GM21367 (cell line): Measurements from ENCODE around the gene MPHOSPH8.

Source experiments
- ATAC-seq: cut with Tn5 transposase; IDR thresholded peaks from one replicate; pipeline ENCODE4 v1.9.1; 2021; ENCODE audit not compliant: unreplicated experiment

The MPHOSPH8 gene, protein sequence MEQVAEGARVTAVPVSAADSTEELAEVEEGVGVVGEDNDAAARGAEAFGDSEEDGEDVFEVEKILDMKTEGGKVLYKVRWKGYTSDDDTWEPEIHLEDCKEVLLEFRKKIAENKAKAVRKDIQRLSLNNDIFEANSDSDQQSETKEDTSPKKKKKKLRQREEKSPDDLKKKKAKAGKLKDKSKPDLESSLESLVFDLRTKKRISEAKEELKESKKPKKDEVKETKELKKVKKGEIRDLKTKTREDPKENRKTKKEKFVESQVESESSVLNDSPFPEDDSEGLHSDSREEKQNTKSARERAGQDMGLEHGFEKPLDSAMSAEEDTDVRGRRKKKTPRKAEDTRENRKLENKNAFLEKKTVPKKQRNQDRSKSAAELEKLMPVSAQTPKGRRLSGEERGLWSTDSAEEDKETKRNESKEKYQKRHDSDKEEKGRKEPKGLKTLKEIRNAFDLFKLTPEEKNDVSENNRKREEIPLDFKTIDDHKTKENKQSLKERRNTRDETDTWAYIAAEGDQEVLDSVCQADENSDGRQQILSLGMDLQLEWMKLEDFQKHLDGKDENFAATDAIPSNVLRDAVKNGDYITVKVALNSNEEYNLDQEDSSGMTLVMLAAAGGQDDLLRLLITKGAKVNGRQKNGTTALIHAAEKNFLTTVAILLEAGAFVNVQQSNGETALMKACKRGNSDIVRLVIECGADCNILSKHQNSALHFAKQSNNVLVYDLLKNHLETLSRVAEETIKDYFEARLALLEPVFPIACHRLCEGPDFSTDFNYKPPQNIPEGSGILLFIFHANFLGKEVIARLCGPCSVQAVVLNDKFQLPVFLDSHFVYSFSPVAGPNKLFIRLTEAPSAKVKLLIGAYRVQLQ

DNA sequence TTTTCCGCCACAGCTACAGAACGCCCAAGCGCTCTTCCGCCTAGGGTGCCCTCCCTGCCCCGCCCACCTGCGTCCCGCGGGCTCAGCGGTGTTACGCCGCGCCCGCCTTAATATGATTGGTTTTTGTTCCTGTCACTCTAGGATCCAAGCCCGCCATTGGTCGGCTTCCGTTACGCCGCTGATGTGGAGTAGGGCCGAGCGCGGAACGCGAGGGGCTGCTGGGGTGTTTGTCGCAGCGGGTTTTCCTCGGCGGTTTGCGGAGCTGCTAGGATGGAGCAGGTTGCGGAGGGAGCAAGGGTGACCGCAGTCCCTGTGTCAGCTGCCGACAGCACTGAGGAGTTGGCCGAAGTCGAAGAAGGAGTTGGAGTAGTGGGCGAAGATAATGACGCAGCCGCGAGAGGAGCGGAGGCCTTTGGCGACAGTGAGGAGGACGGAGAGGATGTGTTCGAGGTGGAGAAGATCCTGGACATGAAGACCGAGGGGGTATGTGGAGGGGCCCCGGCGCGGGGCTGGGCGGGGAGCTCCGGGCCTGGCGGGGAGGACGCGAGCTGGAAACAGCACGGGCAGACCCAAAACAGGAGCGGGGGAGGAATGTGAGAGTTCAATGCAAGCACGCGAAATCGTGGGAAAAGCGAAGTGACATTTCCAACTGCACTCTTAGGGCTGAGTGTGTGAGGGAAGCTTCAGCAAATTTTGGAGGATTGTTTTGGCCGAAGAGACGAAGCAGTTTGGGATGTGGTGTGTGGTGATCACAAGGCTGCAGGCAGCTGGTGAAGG lies at the start of gene MPHOSPH8:
Gene MPHOSPH8 (plus strand): TSS at position 181 of the 777 bp plus-strand sequence. CDS start 90 bp downstream, at position 271.
- ATAC-seq: peak; percentile 97

DNA sequence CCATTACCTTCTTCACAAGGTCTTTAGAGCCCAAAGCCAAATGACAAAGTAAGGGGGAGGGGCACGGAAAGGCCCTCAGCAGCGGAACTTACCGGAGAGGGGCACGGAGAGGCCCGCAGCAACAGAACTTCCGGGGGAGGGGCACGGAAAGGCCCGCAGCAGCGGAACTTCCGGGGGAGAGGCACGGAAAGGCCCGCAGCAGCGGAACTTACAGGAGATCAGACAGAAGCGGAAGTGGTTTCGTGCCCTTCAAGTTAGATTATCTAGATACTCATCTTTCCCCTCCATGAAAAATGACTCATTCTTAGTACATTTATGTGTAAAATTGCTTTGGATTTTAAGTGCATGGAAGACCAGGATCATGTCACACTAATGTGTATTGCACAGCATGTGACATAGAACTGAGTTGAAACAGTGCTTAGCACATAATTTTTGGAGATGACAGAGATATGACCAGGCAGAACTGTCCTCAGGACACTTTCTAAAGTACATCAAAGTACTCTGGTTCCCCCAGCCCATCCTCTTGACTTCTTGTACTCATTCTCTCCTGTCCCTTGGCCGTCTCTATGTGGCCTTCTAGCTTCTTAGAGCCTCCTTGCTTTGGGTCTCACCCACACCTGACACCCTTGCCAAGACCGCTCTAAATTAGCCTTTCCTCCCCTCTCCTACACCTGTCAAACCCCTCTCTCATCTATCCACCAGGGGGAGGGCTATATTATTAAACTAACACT lies 46.4 kb upstream of the MPHOSPH8 start:
- peak; percentile 76 for ATAC-seq

DNA sequence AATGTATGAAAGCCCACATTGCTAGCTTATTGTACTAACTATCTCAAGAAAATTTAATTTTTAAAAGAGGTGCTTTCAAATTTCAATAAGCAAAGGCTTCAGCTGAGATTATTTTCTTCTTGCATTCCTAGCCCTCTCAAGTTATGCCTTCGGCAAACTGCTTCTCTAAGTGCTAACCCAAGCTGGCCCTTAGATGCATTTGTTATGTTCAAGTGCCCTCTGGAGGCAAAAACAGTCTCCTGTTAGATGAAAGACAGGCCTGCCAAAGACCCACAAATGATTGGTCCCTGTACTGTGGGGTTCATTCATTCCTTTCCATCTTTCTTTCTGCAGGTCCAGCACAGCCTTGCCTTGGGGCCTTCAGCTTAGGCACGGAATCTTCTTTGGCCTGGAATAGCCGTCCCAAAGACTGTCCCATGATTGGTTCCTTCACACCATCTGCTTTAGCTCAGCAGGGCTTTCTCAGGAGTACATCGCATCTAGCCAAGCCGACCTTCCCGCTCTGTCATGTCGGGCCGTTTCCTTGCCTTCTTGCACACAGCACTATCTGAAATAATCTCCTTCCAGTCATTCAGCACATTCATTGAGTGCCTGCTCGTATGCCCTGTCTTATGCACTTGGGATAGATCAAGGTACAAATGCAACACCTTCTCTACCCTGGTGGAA lies 45.7 kb upstream of the MPHOSPH8 start:
- ATAC-seq: peak; percentile 71

DNA sequence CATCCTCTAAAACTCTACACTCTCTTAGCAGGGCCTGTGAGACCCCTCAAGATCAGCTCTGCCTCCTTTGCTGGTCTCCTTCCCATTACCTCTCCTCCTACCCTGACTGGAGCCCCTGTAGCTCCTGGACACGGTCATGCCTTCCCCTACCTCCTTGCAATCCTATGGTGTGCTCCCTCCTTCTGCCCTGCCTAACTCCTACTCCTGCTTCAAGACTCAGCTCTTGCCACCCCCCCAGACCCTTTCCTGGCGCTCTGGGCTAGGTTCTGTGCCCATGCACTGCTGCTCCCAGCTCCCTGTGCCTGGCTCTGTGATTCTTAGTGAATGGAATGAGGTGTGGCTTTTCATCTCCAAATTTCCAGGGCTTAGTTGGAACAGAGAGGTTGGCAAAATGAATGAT lies 44.1 kb upstream of the MPHOSPH8 start:
- ATAC-seq: no peak

DNA sequence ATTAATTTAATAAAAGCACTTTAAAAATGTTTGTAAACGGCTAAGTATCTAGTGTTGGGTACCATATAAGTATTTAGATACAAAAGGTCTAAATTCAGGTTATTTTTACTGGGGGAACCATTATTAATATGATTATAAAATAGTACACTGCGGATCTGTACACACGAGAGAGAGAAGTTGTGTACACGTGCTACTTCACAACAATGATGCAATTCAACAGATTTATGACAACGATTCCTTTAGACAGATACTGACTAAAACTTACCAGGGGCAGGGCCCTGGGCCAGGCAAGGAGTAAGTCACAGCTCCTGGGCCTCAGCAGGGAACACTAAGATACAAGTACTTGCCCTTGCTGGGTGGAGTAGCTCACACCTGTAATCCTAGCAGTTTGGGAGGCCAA lies 43.0 kb upstream of the MPHOSPH8 start:
- no peak for ATAC-seq

DNA sequence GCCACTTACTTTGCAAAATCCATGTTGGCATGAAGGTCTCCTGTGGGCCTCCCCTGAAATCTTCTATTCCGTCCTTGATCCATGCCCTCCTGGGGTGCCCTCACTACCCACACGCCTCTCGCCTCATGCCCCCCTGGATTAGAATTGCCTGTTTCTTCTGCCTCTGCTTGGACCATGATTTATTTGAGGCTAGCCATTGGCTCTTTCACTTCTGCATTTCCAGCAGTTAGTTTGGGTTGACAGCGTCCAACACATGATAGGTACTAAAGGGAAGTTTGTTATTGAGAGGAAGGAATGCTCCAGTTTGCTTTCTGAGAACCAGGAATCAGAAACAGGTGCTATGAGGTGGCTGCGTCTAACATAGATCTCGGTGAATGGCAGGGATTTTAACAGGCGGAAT lies 41.6 kb upstream of the MPHOSPH8 start:
- no peak for ATAC-seq

DNA sequence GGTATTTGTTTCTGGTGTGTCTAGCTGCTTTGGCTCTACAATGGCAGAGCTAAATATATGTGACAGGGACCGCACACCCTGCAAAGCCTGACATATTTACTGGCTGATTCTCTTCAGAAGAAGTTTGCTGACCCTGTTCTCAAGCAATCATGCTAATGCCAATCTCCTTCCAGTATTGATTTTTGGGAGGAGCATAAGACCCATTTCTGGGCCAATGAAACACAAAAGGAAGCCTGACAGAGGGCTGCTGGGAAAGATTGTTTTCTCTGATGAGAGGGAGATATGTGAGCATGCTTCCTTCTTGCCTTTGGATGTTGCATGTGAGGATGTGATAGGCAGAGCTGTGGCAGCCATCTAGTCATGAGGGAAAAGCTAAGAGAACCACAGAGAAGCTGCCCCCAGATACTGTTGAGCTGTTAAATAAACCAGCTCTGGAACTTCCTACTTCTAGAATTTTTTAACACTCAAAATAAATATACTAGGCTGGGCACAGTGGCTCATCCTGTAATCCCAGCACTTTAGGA lies 40.7 kb upstream of the MPHOSPH8 start:
- no peak for ATAC-seq

DNA sequence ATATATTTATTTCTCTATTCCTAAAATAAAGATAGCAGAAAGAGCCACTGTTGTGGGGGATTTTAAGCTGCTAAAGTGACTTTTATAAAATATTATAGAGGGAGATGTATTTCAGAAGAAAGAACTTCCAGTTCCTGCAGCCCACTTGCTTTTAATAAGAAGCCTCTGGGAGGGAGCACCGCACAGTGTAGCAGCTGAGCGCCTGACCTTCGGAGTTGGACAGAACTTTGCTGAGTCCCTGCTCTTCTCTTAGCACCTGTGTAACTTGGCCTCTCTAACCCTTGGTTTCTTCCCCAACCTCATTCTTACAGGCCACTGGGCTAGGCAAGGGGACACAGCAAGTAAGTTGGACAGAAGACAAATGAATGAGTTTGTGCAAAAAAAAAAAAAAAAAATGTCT lies 37.4 kb upstream of the MPHOSPH8 start:
- no peak for ATAC-seq

DNA sequence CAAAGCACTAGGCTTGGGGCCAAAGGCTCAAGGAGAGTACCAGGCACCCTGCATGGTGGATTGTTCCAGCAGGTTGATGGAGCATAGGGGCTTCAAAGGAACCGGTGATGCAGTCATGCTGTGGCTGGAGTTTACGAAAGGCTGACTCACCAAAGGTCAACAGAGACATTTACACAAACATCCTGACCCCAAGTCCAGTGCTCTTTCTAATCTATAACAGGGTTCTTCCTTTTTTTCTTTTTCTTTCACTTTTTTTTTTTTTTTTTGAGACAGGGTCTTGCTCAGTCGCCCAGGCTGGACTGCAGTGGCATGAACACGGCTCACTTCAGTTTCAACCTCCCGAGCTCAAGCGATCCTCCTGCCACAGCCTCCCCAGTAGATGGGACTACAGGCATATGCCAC lies 36.5 kb upstream of the MPHOSPH8 start:
- no peak for ATAC-seq

DNA sequence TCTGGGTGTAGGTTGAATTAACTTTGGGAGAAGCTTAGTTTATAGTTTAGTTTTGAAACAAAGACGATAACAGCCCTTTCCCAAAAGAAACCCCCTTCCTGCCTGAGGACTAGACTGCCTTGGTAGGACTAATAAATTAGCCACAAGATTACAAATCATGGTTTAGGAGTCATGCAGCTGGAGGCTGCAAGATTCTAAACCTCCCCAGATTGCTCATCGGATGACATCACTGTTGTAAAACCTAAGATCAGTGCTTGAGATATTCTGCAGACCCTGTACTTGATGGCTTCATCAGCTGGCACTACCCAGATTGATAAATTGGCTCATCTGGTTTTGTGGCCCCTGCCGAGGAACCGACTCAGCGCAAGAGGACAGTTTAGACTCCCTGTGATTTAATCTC lies 35.9 kb upstream of the MPHOSPH8 start:
- no peak for ATAC-seq

DNA sequence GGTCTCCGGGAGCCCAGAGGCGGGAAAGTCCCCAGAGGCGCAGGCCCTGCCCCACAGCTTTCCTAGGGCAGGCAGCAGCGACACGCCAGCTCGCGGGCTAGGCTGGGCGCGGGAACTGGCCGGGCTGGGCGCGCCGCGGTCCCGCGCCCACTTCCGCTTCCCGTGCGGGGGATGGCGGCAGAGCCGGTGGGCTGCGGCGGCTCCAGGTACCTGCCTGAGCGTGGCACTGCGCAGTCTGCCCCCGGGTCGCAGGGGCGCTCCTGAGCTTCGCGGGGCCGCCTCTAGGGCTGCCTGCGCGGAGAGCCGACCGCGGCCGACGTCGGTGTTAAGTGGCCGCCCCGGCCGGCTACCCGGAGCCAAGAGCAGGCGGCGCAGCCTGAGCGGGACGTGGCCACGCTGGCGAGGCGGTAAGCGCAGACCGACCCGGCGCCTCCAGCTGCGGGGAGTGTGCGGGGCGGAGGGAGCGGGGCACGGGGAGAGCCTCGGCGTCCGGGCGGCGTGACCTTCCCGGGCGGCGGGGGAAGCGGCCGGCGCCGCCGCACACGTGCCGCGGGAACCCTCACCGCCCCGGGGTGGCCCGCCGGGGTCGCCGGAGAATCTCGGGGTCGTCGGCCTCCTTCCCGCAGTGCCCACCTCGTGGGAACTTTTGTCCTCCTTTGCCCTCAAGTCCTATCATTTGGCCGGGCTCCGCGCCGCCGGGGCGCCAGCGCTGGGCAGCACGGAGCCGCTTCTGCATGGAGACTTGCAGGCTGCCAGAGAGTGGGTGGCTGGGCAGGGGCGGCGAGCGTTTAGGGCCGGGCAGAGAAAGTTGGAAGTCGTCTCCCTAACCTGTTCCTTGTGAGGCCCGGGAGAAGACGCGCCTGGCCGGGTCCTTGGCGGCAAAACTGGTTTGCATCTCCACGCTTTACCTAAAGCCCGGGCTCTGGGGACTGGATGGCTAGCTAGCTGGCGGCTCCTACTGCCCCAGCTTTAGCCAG lies 31.4 kb upstream of the MPHOSPH8 start:
- peak; percentile 83 for ATAC-seq

DNA sequence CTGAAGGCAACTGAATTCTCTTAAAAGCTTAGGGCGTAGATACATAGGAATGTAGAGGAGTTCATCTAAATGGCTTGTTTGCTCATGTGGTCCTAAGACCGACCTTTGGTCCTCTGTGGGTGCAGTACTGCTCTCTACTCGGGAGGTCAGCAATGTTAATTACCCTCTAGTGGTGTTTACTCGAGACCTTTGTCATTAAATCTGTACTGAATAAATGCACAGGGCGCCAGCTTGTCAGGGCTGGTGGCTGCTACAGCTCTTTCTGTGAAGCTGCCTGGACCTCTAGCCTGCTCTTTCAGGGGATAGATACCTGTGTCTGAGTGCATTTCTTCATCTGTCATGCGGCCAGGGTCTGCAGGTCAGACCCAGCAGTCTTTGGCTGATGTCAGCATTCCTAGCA lies 29.2 kb upstream of the MPHOSPH8 start:
- no peak for ATAC-seq

DNA sequence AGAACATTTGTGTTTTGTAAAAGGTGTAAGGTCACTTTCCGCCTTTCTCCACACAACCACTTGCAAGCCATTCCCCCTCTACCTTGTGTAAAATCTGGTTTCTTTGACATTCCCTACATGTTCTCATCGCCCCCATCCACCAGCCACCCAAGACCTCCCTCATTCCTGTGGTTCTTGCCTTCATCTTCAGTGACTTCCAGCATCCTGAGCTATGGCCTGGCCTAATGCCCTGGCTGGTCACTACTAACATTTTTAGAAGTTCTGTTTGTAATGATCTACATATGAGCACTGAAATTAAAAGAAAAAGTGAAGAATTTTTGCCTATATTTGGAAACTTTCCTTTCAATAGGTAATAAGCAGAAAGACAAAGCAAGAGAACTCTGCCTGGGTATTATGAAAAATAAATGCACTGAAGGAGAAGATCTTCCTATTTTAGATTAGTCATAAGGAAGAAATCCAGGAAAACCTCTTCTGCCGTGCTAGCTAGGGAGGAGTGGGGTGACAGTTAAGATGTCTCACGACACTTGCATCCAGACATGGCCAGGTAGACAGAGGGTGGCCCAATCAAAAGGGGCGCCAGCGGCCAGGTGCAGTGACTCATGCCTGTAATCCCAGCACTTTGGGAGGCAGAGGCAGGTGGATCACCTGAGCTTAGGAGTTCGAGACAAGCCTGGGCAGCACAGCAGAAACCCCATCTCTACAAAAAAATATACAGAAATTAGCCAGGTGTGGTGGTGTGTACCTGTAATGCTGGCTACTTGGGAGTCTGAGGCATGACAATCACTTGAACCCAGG lies 28.1 kb upstream of the MPHOSPH8 start:
- no peak for ATAC-seq

DNA sequence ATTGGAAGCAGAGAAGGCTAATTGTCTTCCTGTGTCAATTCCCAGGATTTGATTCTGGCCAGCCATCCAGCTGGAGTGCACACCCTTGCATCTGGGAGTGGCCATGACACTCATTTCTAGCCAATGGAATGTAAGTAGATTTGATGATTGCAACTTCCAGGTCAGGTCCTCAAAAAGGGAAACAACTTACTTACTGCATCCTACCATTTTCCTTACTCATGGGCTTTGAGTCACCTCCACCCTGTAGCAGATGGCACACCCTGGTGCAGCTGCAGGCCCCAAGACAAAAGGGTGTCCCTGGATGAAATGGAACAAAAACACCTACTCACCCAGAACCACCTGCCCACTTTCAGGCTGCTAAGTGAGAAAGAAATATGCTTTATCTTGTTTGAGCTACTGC lies 27.3 kb upstream of the MPHOSPH8 start:
- no peak for ATAC-seq

DNA sequence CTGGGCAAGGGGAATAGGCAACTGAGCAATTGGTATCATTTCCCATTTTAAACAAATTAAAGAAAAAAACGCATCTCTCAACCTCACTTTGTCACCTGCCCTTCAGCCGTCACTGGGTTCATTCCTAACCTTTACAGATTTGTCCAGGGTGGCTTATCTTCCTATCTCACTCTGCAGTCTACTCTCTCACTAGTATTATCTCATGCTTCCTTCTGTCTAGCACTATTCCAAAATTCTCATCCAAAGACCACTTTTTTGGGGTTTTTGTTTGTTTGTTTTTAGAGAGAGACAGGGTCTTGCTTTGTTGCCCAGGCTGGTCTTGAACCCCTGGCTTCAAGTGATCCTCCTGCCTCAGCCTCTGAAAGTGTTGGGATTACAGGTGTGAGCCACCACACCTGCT lies 26.7 kb upstream of the MPHOSPH8 start:
- no peak for ATAC-seq

DNA sequence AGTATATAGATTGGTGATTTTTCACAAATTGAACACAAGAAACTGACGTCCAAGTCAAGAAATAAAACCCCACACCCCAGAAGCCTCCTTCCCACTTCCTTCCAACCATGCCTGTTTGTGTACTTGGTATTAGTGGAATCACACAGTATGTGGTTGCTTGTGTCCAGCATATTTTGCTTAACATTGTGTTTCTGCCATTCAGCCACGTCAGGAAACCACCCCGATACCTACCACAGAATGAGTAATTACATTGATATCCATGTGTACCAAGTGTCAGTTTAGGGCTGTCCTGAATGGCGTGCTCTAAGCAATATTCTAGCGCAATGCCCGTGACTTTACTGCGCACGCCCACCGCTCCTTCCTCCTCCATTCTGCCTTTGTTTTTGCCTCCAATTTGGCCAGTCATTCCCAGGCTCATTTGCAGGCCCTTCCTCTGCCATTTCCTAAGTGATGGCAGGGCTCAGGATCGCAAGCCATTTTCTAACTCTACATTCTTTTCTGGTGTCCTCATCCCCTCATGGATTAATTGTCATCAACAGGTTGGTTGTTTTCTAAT lies 25.9 kb upstream of the MPHOSPH8 start:
- no peak for ATAC-seq

DNA sequence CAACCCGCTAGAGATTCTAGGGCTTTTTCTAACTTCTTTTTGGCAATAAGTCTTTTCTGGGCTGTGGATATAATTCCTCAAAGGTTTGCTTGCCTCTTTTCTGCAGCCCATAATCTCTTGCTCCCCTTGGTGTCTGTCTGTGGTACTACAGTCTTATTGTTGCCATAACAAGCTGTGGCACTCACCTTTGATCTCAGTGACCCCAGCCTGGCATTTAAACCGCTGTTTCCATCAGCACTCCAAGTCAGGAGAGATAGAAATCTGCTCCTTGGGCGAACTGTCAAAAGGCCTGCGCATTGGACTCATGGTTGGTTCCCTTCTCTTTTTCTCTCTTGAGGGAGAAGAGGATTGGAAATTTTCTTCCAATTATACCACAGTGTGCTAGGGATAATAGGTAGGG lies 14.5 kb upstream of the MPHOSPH8 start:
- ATAC-seq: no peak

DNA sequence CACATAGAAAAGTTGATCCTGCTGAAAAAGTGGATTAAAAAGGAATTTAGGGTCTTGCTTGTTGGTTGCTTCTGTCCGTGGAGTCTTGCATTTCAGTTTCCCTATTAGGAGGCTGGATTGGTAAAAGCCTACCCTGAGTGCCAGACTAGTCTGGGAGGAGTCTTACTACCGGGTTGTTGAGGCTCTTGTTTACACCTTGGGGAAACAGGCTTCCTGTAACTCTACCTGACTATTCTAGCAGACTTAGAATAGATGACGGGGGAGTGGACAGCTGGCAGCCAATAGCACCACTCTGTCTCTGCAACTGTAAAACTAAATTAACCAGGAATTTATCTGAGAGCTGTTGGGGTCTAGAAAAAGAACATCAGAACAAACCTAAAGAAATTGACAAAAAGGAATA lies 11.3 kb upstream of the MPHOSPH8 start:
- ATAC-seq: no peak
